Bronchial epithelial cell (primary cell): Measurements from ENCODE around the gene ABTB2. TPM values are rescaled to one million over a fixed set of nuclear protein-coding genes. Genes with fewer than 3 reads are reported as not detected.

ENCODE experiments used
- DNase-seq: peaks from one replicate; pipeline ENCODE4 v3.0.0-alpha.2; 2010; ENCODE audit warnings: low read depth
- FAIRE-seq: peaks from 2 replicates; lab custom pipeline; 2011; peaks lifted over from hg19 to GRCh38; lab: Jason Lieb, UNC
- H3K27me3 ChIP-seq: 2 replicates; pipeline ENCODE4 v1.5.1; 2011; ENCODE audit warnings: low read length; ENCODE audit not compliant: control insufficient read depth, insufficient read depth
- H3K36me3 ChIP-seq: 2 replicates; pipeline ENCODE4 v1.5.1; 2011; ENCODE audit warnings: low read length; ENCODE audit not compliant: control insufficient read depth, insufficient read depth
- H3K4me3 ChIP-seq: 2 replicates; pipeline ENCODE4 v1.5.1; 2011; ENCODE audit warnings: mild to moderate bottlenecking, low read depth, low read length, control low read depth
- CTCF ChIP-seq: IDR thresholded peaks from 2 replicates; pipeline ENCODE4 v1.5.1; 2011; ENCODE audit warnings: mild to moderate bottlenecking, moderate library complexity, low read length, control low read depth, inconsistent platforms; ENCODE audit not compliant: insufficient read depth, severe bottlenecking
- total RNA-seq: library from RNA; depleted of rRNA; stranded (reverse); fragments of >200 nt; gene quantifications from 2 replicates; pipeline ENCODE4 v1.2.1, GENCODE V29; 2014

Gene ABTB2
- total RNA-seq, 1 donor from 2014 or later: 0.53 TPM

GRCh38 chr11:34269694-34270245, 88.0 kb downstream of the ABTB2 start:
- FAIRE-seq (no peak), DNase-seq (no peak)
- no peaks in the 10 kb centered on the region for H3K36me3 ChIP-seq
- H3K4me3 ChIP-seq: no peak overlapping the region
- H3K27me3 ChIP-seq: no peaks in the 10 kb centered on the region
- TF ChIP-seq CTCF: no peak

- Histone ChIP-seq H3K27me3 (no peaks in the 10 kb centered on the region), H3K36me3 (no peaks in the 10 kb centered on the region), H3K4me3 (no peak overlapping the region)
- FAIRE-seq: no peak
- no peak for TF ChIP-seq CTCF
- no peak for DNase-seq
Measured at GRCh38 chr11:34268906-34269430, 88.8 kb downstream of the ABTB2 start.

- no peak for FAIRE-seq
- Histone ChIP-seq H3K4me3 (no peak overlapping the region), H3K36me3 (no peaks in the 10 kb centered on the region), H3K27me3 (no peaks in the 10 kb centered on the region)
- DNase-seq: no peak
- no peak for TF ChIP-seq CTCF
Measured at GRCh38 chr11:34267417-34267816, 90.4 kb downstream of the ABTB2 start.

GRCh38 chr11:34267013-34267412, 90.8 kb downstream of the ABTB2 start:
- no peak for FAIRE-seq
- DNase-seq: no peak
- TF ChIP-seq CTCF: no peak
- H3K4me3 ChIP-seq: no peak overlapping the region
- H3K27me3 ChIP-seq: no peaks in the 10 kb centered on the region
- H3K36me3 ChIP-seq: no peaks in the 10 kb centered on the region

- no peaks in the 10 kb centered on the region for H3K27me3 ChIP-seq
- no peaks in the 10 kb centered on the region for H3K36me3 ChIP-seq
- TF ChIP-seq CTCF: no peak
- FAIRE-seq: no peak
- DNase-seq: no peak
- no peak overlapping the region for H3K4me3 ChIP-seq
Measured at GRCh38 chr11:34266090-34266912, 91.5 kb downstream of the ABTB2 start.
